Keratinocyte (primary cell): Measurements from ENCODE around the gene MBTD1. TPM values are rescaled to one million over a fixed set of nuclear protein-coding genes. Genes with fewer than 3 reads are reported as not detected.

ENCODE experiments used
- DNase-seq: peaks from one replicate; pipeline ENCODE4 v3.0.0-alpha.2; 2011; ENCODE audit warnings: low read depth, missing footprints, low spot score
- FAIRE-seq: peaks from 2 replicates; lab custom pipeline; 2011; peaks lifted over from hg19 to GRCh38; lab: Jason Lieb, UNC
- H2AFZ ChIP-seq: 2 replicates; pipeline ENCODE4 v1.6.0; 2012; ENCODE audit warnings: low read length, control low read depth, inconsistent platforms; ENCODE audit not compliant: control insufficient read depth
- H3K27ac ChIP-seq: 2 replicates; pipeline ENCODE4 v1.5.1; 2011; ENCODE audit warnings: low read length; ENCODE audit not compliant: control insufficient read depth, insufficient read depth
- H3K27me3 ChIP-seq: 3 replicates; pipeline ENCODE4 v1.6.0; 2011; ENCODE audit warnings: low read length; ENCODE audit not compliant: control insufficient read depth, insufficient read depth; ENCODE audit errors: extremely low read depth
- H3K36me3 ChIP-seq, 2 experiments: 2 replicates in 1 of 2; 3 replicates in 1 of 2; pipeline ENCODE4 v1.5.1; 2011; ENCODE audit warnings: low read length in 2 of 2, mild to moderate bottlenecking in 1 of 2; ENCODE audit not compliant: control insufficient read depth in 2 of 2, insufficient read depth in 2 of 2; ENCODE audit errors: extremely low read depth in 1 of 2
- H3K4me1 ChIP-seq: 3 replicates; pipeline ENCODE4 v1.5.1; 2011; ENCODE audit warnings: low read length; ENCODE audit not compliant: control insufficient read depth, insufficient read depth; ENCODE audit errors: extremely low read depth
- H3K4me2 ChIP-seq: 3 replicates; pipeline ENCODE4 v1.6.0; 2011; ENCODE audit warnings: low read depth, low read length; ENCODE audit not compliant: control insufficient read depth, insufficient read depth; ENCODE audit errors: extremely low read depth
- H3K4me3 ChIP-seq, 3 experiments: fragments of 200-600 bp in 1 of 3; sonication (generic) in 1 of 3; 2 replicates in 2 of 3; 3 replicates in 1 of 3; pipeline ENCODE4 v1.5.1; 2011 to 2016; ENCODE audit warnings: low read length in 3 of 3, mild to moderate bottlenecking in 3 of 3, control low read depth in 2 of 3, inconsistent platforms in 1 of 3, low read depth in 1 of 3, mixed read lengths in 1 of 3, mixed run types in 1 of 3, moderate library complexity in 1 of 3; ENCODE audit not compliant: control insufficient read depth in 2 of 3, insufficient read depth in 2 of 3; ENCODE audit errors: extremely low read depth in 1 of 3
- H3K79me2 ChIP-seq: 2 replicates; pipeline ENCODE4 v1.6.0; 2012; ENCODE audit warnings: low read length; ENCODE audit not compliant: control insufficient read depth, insufficient read depth
- H3K9ac ChIP-seq: 3 replicates; pipeline ENCODE4 v1.6.0; 2011; ENCODE audit warnings: low read length; ENCODE audit not compliant: control insufficient read depth, insufficient read depth; ENCODE audit errors: extremely low read depth
- H3K9me1 ChIP-seq: 3 replicates; pipeline ENCODE4 v1.6.0; 2011; ENCODE audit warnings: low read length; ENCODE audit not compliant: control insufficient read depth, insufficient read depth; ENCODE audit errors: extremely low read depth
- H3K9me3 ChIP-seq: 2 replicates; pipeline ENCODE4 v1.5.1; 2012; ENCODE audit warnings: low read depth, low read length; ENCODE audit not compliant: control insufficient read depth
- H4K20me1 ChIP-seq: 3 replicates; pipeline ENCODE4 v1.6.0; 2011; ENCODE audit warnings: low read length; ENCODE audit not compliant: control insufficient read depth, insufficient read depth; ENCODE audit errors: extremely low read depth
- CTCF ChIP-seq, 3 experiments: IDR thresholded peaks in 1 of 3; conservative IDR thresholded peaks in 1 of 3; optimal IDR thresholded peaks in 1 of 3; 2 replicates in 2 of 3; 3 replicates in 1 of 3; pipeline versions ENCODE3 to v1.5.1; 2011; ENCODE audit warnings: low read length in 3 of 3, mild to moderate bottlenecking in 3 of 3, moderate library complexity in 2 of 3, control low read depth in 1 of 3, inconsistent platforms in 1 of 3; ENCODE audit not compliant: insufficient read depth in 2 of 3; ENCODE audit errors: extremely low read depth in 1 of 3
- EZH2 ChIP-seq: IDR thresholded peaks from one replicate; pipeline ENCODE4 v1.6.1; 2012; ENCODE audit warnings: inconsistent platforms, mild to moderate bottlenecking, low read length, moderate library complexity
- dilution Hi-C: fragments of 300-500 bp; cut with MboI; formaldehyde crosslinking; loops from one replicate; pipeline ENCODE4 v1.7.0; 2020; ENCODE audit warnings: low sequenced_read_pairs; ENCODE audit not compliant: extremely low pct_ligation_motif_present
- polyA plus RNA-seq, 5 experiments: library from polyadenylated mRNA; depleted of rRNA in 3 of 5; stranded (reverse) in 3 of 5; stranded (forward) in 1 of 5; unstranded in 1 of 5; fragments of >200 nt; gene quantifications; 1 replicate in 1 of 5; 2 replicates in 3 of 5; 3 replicates in 1 of 5; pipeline versions ENCODE4 v1.2.1 to v1.2.3, GENCODE V29; 2011 to 2012; ENCODE audit warnings: missing spikeins in 2 of 5, low read depth in 1 of 5, low replicate concordance in 1 of 5

The MBTD1 gene
- polyA plus RNA-seq, 1 donor (not counting 4 experiments of a cell fraction or from before 2014, with no cell fraction given), result 7.0 TPM

GRCh38 chr17:51185763-51186332, 74.0 kb downstream of the MBTD1 start:
- Histone ChIP-seq H2AFZ (no peak overlapping the region), H3K4me2 (no peak overlapping the region), H3K9ac (no peak overlapping the region), H3K9me1 (no peaks in the 10 kb centered on the region), H3K27me3 (no peaks in the 10 kb centered on the region), H3K4me3 (no peak overlapping the region), H3K36me3 (peaks cover 10% of the 10 kb centered on the region in 2 experiments), H3K4me1 (no peaks in the 10 kb centered on the region), H3K9me3 (no peaks in the 10 kb centered on the region), H3K27ac (no peak overlapping the region), H3K79me2 (no peaks in the 10 kb centered on the region), H4K20me1 (no peaks in the 10 kb centered on the region)
- no peak for FAIRE-seq
- TF ChIP-seq EZH2, result no peak
- TF ChIP-seq CTCF (optimal IDR thresholded peaks at IDR 0.05 in 1 of 3, IDR thresholded peaks at IDR 0.05 in 1 of 3, conservative IDR thresholded peaks at IDR 0.05 in 1 of 3; ENCODE audit: extremely low read depth in 1 of 3, insufficient read depth in 2 of 3, low read length in 3 of 3), result no peak
- dilution Hi-C loops, result no loop called here
- DNase-seq, result no peak

- TF ChIP-seq CTCF (optimal IDR thresholded peaks at IDR 0.05 in 1 of 3, IDR thresholded peaks at IDR 0.05 in 1 of 3, conservative IDR thresholded peaks at IDR 0.05 in 1 of 3; ENCODE audit: extremely low read depth in 1 of 3, insufficient read depth in 2 of 3, low read length in 3 of 3) (no peak), EZH2 (no peak)
- dilution Hi-C loops, result no loop called here
- no peaks in the 10 kb centered on the region for H3K4me1 ChIP-seq
Measured at GRCh38 chr17:51184124-51184523, 75.7 kb downstream of the MBTD1 start.

More at GRCh38 chr17:51184124-51184523, 75.7 kb downstream of the MBTD1 start:
- H3K9me3 ChIP-seq, result no peaks in the 10 kb centered on the region
- H3K9me1 ChIP-seq, result no peaks in the 10 kb centered on the region
- H4K20me1 ChIP-seq, result no peaks in the 10 kb centered on the region
- peaks cover 10% of the 10 kb centered on the region in 2 experiments for H3K36me3 ChIP-seq
- H3K4me2 ChIP-seq, result no peak overlapping the region
- FAIRE-seq, result no peak
- no peaks in the 10 kb centered on the region for H3K27me3 ChIP-seq
- no peak overlapping the region for H3K4me3 ChIP-seq
- H3K9ac ChIP-seq, result no peak overlapping the region
- DNase-seq, result no peak
- no peak overlapping the region for H2AFZ ChIP-seq
- no peak overlapping the region for H3K27ac ChIP-seq
- no peaks in the 10 kb centered on the region for H3K79me2 ChIP-seq
